ENCODE data around the gene MIS18BP1.

- peak in 1 of 3 donors; percentile 7 for TF ChIP-seq CTCF (IDR thresholded peaks at IDR 0.05)
- TF ChIP-seq POLR2A (IDR thresholded peaks at IDR 0.05) = no peak
Measured at GRCh38 chr14:45253070-45253753, at the start of gene MIS18BP1.
